ENCODE measurements around the gene ETV2.

- TF ChIP-seq EP300 (IDR thresholded peaks at IDR 0.05), result no peak
- TF ChIP-seq CTCF (IDR thresholded peaks at IDR 0.05), result no peak
- no peak for TF ChIP-seq POLR2AphosphoS5 (IDR thresholded peaks at IDR 0.05)
These were observed 19.8 kb upstream of the ETV2 start for GRCh38 chr19:35621708-35622107.
